ENCODE data around the gene CEBPA.

Gene CEBPA

GRCh38 chr19:33304371-33304759, 2.0 kb upstream of the CEBPA start:
- no peaks in the 10 kb centered on the region for H3K27me3 ChIP-seq (ENCODE audit: insufficient read depth, poor library complexity, severe bottlenecking)
- TF ChIP-seq GABPA (IDR thresholded peaks at IDR 0.05; ENCODE audit: low read depth) (no peak), POLR2AphosphoS5 (IDR thresholded peaks at IDR 0.05; ENCODE audit: low read depth) (no peak), SPI1 (IDR thresholded peaks at IDR 0.05; ENCODE audit: borderline replicate concordance, low read depth) (no peak), REST (IDR thresholded peaks at IDR 0.05; ENCODE audit: insufficient replicate concordance, low read depth) (no peak)
- H3K4me3 ChIP-seq (replicated peaks; ENCODE audit: insufficient read depth, low read length), result peak overlapping the region; percentile 54
- no peak for DNase-seq (ENCODE audit: low read depth in 1 of 2, low spot score in 1 of 2)
- H3K27ac ChIP-seq (replicated peaks), result peak overlapping the region; percentile 93

GRCh38 chr19:33303791-33304345, 1.5 kb upstream of the CEBPA start:
- no peaks in the 10 kb centered on the region for H3K27me3 ChIP-seq (ENCODE audit: insufficient read depth, poor library complexity, severe bottlenecking)
- H3K4me3 ChIP-seq (replicated peaks; ENCODE audit: insufficient read depth, low read length), result peak overlapping the region; percentile 54
- DNase-seq (ENCODE audit: low read depth in 1 of 2, low spot score in 1 of 2), result no peak
- TF ChIP-seq SPI1 (IDR thresholded peaks at IDR 0.05; ENCODE audit: borderline replicate concordance, low read depth), result no peak
- TF ChIP-seq, protein P1, sequence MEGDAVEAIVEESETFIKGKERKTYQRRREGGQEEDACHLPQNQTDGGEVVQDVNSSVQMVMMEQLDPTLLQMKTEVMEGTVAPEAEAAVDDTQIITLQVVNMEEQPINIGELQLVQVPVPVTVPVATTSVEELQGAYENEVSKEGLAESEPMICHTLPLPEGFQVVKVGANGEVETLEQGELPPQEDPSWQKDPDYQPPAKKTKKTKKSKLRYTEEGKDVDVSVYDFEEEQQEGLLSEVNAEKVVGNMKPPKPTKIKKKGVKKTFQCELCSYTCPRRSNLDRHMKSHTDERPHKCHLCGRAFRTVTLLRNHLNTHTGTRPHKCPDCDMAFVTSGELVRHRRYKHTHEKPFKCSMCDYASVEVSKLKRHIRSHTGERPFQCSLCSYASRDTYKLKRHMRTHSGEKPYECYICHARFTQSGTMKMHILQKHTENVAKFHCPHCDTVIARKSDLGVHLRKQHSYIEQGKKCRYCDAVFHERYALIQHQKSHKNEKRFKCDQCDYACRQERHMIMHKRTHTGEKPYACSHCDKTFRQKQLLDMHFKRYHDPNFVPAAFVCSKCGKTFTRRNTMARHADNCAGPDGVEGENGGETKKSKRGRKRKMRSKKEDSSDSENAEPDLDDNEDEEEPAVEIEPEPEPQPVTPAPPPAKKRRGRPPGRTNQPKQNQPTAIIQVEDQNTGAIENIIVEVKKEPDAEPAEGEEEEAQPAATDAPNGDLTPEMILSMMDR (IDR thresholded peaks at IDR 0.05; ENCODE audit: insufficient read depth, low read length), result no peak
- TF ChIP-seq GABPA (IDR thresholded peaks at IDR 0.05; ENCODE audit: low read depth), result no peak
- TF ChIP-seq REST (IDR thresholded peaks at IDR 0.05; ENCODE audit: insufficient replicate concordance, low read depth), result no peak
- no peak for TF ChIP-seq POLR2AphosphoS5 (IDR thresholded peaks at IDR 0.05; ENCODE audit: low read depth)
- peak overlapping the region; percentile 93 for H3K27ac ChIP-seq (replicated peaks)

DNA sequence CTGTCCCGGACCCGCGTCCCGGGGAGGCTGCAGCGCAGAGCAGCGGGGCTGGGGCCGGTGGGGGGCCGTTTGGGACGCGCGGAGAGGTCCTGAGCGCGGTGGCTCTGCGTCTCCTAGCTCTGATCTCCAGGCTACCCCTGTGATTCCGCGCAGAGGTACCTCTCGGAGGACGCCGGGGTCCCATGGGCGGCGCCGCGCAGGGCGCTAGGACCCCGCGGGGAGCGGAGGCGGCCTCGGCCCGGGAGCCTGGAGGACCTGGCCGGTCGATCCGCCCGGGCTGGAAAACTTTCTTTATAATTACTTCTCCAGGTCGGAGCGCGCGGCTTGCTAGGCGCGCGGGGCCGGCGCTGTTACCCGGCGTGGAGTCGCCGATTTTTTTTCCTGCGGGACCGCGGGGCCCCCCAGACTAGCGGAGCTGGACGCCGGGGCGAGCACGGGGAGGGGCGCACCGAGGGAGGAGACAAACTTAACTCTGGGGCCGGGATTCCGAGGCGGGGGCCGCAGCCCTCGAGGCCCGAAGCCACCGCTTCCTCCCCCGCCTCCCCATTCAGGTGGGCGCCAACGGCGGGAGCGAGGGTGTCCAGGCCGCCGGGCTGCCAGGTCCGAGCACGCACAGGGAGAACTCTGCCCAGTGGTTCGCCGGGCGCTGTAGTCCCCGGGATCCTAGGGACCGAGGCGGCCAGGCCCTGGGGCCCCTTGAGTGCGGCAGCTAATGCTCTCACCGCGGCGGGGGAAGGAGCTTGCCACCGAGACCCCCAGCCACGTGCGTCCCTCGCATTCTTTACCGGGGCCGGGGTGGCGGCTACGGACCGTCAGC, 848 bp upstream of the CEBPA start:
- Histone ChIP-seq H3K27me3 (ENCODE audit: insufficient read depth, poor library complexity, severe bottlenecking) (no peaks in the 10 kb centered on the region), H3K27ac (replicated peaks) (peak overlapping the region; percentile 93), H3K4me3 (replicated peaks; ENCODE audit: insufficient read depth, low read length) (peak overlapping the region; percentile 54)
- peak; percentile 43 to 55 for DNase-seq (ENCODE audit: low read depth in 1 of 2, low spot score in 1 of 2)
- TF ChIP-seq, protein P1 (IDR thresholded peaks at IDR 0.05; ENCODE audit: insufficient read depth, low read length), result no peak
- TF ChIP-seq REST (IDR thresholded peaks at IDR 0.05; ENCODE audit: insufficient replicate concordance, low read depth) (no peak), GABPA (IDR thresholded peaks at IDR 0.05; ENCODE audit: low read depth) (no peak), SPI1 (IDR thresholded peaks at IDR 0.05; ENCODE audit: borderline replicate concordance, low read depth) (no peak), POLR2AphosphoS5 (IDR thresholded peaks at IDR 0.05; ENCODE audit: low read depth) (no peak; the same call in 1 of the 2 replicates)

All from HL-60 (cell line).